ENCODE data around the gene GGPS1.
"Not testable (repeated sequence)": the region's sequence is repeated elsewhere in the genome, so short reads cannot be mapped to it uniquely, and the experiment has no call there.

GGPS1 gene

DNA sequence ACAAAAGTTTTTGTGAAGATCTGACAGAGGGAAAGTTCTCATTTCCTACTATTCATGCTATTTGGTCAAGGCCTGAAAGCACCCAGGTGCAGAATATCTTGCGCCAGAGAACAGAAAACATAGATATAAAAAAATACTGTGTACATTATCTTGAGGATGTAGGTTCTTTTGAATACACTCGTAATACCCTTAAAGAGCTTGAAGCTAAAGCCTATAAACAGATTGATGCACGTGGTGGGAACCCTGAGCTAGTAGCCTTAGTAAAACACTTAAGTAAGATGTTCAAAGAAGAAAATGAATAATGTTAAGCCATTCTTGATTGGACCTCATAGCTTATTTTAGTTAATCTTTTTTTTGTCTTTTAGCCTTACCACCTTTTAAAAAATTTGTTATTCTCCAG is 14.1 kb downstream of the GGPS1 start:
- DNase-seq = no peak

DNA sequence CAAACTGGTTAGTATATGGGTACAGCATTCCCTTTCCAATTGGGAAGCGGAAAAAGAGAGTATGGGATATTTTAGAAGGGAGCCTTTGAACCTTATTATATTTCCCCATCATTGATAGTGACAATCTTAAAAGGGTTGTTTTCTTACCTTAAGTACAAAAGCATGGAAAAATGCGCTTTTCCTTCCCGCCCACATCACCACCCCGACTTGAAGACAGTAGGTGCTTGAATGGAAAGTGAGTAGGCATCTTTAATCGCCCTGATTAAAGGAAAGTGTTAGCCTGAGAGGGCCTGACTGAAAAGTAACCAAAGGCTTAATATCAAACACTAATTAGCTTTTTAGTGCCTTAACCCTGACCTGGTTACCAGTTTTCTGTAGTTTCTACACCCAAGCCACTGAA is 15.4 kb downstream of the GGPS1 start:
- DNase-seq = no peak

DNA sequence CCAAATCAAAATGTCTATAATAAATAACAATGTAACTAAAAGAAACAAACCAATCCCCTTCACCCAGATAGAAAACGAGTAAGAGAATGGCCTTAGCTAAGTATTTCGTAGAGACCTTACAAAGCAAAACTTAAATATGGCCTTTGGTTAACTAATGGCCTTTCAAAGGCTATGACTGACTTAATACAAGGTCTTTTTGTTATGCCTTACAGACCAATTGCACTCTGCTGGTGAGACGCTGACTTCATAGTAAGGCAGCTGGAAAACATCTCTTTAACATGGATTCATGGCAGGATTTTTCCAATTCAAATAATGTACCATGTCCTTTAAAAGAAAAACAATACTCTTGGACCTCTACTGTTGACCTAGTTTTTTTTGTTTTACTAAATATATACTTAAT is 23.1 kb downstream of the GGPS1 start:
- no peak for DNase-seq

DNA sequence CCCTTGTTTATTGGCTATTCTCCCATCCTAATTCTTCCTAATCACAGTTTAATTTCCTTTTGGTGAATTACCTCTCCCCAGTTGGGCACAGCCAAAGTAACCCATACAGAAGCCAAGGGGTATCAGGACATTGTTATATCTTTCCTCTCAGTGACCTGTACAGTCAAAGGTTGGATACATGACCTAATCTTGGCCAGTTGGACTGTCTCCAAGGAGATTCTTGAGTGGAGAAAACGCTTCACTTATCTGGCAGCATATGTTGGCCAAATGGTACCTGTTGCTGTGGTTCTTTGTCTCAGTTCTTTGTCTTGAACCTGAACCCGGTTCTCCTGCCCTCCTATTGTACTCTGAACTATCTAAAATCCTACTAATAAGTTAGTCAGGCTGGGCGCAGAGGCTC is 23.5 kb downstream of the GGPS1 start:
- no peak for DNase-seq

DNA sequence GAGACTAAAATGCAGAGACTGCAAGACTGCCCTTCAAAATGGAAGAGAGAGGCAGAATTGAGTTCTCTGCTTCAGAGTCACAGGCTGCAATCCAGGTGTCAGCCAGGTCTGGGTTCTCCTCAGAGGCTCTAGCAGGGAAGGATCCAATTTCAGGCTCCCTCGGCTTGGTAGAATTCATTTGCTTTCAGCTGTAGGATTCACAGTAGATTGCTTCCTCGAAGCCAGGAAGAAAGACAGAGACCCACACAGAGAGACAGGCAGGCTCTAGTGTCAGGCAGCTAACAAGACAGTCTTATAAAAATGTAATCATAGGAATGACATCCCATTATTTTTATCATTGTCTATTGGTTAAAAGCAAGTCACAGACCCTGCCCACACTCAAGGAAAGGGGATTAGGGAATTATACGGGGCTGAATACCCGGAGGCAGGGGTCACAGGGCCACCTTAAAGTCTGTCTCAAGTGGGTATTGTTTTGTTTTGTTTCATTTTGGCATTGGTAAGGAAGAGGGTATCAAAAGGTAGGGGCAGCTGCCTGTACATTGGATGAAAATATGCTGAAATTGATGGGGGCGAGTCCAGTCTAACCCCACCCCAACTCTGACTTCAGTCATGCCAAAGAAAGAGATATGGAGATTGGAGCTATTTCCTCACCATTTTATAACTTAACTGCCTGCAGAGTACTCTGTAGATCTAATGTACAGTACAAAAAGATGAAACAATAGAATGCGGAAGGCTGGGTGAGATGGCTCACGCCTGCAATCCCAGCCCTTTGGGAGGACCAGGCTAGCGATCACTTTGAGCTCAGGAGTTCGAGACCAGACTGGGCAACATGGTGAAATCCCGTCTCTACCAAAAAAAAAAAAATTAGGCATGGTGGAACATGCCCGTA is 29.4 kb downstream of the GGPS1 start:
- DNase-seq = no peak

DNA sequence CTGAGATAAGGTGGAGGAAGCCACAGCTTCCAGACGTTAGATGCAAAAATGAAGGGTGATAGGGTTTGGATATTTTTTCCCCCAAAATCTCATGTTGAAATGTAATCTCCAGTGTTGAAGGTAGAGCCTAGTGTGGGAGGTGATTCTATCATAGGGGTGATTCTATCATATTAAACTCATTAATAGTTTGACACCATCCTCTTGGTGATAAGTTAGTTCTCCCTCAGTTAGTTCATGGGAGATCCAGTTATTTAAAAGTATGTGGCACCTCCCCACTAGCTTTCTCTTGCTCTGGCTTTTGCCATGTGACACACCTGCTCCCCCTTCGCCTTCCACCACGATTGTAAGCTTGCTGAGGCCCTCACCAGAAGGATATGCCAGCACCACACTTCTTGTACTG is 30.5 kb downstream of the GGPS1 start:
- no peak for DNase-seq

DNA sequence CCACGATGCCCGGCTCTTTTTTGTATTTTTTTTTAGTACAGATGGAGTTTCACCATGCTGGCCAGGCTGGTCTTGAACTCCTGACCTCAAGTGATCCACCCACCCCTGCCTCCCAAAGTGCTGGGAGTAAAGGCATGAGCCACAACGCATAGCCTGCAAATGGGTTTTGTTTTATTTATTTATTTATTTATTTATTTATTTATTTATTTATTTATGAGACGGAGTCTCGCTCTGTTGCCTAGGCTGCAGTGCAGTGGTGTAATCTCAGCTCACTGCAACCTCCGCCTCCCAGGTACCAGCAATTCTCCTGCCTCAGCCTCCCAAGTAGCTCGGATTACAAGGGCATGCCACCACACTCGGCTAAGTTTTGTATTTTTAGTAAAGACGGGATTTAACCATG is 35.8 kb downstream of the GGPS1 start:
- not testable (repeated sequence) for DNase-seq

DNA sequence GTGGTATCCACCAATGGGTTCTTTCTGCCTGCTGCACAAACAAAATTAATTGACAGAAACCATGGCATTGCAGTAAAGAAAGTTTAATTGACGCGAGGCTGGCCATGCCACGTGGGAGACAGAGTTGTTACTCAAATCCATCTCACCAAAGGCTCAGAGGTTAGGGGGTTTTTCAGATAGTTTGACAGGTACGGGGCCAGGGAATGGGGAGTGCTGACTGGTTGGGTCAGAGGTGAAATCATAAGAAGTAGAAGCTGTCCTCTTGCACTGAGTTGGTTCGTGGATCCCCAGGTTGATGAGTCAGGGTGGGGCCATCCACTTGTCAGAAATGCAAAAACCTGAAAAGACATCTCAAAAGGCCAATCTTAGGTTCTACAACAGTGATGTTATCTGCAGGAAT is 37.9 kb downstream of the GGPS1 start:
- no peak for DNase-seq

DNA sequence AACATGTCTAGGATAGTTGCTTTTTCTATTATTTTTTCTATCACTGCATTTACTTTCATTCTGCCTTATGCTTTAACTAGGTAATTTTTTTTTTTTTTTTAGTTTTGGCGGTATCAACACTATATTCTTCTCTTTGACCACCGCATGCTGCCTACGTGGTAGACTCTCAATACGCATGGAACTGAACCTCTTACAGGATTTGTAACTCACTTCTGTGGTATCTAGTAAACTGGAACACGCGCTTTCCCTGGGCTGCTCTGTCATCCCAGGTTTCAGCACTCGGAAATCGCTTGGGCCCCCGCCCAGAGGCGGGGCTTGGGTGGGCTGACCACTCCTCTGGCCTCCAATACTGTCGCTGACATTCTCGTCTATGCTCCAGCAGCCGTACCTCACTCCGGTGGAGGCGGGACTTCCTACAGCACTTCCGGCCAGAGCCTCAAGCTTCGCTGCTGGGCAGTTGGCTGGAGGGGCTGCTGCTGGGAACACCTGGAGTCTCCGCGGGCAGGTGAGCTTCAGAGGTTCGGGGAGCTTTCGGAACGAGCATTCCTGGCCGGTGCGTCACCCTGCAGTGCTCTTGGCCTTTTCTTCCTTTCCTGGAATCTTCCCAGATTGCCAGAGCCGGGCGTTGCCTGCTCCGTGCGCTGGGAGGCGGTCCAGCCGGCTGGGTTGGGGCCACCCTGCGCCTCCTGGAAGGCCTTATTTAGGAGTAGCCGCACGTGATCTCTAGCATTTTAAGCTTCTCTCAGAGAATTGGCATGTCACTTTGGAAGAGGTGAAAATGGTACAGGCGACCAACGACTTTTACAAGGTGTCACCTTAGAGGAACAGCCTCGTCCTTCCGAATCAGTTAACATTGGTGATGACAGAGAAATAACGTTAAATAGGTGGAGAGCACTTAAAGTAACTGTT is 38.9 kb downstream of the GGPS1 start, which contains the start of gene TBCE:
Gene TBCE, plus strand, starts transcription at position 428 of the 909 bp plus-strand sequence. CDS start 12,623 bp downstream, outside the sequence.
- peak; percentile 86 for DNase-seq

DNA sequence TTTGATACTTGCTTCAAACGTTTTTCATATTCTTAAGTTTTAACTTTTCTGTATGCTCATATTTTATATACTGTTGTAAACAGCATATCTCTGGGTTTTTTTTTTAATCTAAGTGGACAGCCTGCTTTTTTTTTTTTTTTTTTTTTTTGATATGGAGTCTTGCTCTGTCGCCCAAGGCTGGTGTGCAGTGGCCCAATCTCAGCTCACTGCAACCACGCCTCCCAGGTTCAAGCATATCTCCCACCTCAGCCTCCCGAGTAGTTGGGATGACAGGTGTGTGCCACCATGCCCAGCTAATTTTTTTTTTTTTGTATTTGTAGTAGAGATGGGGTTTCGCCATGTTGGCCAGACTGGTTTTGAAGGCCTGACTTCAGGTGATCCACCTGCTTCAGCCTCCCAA is 40.1 kb downstream of the GGPS1 start:
- no peak for DNase-seq

DNA sequence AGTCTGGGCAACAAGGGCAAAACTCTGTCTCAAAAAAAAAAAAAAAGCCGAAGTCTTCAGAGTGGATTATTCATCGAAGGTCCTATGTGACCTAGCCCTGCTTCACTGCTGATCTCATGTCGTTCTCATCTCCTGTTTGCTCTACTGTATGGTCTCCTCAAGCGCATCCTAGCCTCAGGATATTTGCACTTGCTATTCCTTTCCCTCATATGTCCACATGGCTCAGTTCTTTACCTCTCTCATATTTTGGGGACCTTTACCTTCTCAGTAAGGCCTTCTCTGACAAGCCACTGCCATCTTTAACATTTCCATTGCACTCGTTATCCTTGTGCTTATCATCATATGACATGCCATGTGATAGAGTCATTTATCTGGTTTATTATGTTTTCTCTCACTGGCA is 41.4 kb downstream of the GGPS1 start:
- DNase-seq = no peak

DNA sequence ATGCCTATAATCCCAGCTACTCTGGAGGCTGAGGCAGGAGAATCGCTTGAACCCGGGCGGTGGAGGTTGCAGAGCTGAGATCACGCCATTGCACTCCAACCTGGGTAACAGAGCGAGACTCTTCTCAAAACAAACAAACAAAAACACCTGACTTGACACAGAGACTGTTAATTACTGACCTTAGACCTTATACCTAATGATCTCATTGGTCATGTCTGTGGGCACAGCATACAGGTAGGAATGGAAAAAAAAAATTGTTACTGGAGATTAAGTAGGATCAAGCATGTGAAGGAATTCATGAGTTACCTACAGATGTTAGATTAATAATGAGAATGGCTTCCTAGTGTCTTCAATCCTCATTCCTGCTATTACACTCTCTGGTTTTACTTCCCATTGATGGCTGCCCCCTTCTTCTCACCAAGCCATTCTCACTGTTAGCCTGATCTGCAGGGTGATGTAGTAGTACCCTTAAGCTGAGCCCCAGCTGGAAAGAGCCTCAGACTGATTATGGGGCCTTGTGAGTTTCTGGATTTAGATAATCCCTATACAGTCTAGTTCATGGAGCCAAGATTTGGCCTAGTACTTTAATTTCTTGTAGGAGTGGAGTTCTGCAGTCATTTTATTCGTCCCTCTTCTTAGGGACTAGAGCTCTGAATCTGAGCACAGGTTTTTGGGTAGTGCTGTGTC is 47.7 kb downstream of the GGPS1 start:
- DNase-seq = no peak

DNA sequence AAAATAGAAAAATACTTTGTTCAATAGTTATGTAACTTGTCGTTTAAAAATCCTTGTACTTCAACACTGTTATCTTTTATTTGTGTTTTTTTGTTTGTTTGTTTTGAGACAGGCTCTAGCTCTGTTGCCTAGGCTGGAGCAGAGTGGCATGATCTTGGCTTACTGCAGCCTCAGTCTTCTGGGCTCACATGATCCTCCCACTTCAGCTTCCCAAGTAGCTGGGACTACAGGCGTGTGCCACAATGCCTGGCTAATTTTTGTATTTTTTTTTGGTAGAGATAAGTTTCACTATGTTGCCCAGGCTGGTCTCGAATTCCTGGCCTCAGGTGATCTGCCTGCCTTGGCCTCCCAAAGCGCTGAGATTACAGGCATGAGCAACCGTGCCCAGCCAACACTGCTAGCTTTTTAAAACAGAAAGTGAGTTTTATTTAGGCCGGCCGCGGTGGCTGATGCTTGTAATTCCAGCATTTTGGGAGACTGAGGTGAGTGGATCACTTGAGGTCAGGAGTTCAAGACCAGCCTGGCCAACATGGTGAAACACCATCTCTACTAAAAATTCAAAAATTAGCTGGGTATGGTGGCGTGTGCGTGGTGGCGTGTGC is 49.9 kb downstream of the GGPS1 start:
- DNase-seq = not testable (repeated sequence)

DNA sequence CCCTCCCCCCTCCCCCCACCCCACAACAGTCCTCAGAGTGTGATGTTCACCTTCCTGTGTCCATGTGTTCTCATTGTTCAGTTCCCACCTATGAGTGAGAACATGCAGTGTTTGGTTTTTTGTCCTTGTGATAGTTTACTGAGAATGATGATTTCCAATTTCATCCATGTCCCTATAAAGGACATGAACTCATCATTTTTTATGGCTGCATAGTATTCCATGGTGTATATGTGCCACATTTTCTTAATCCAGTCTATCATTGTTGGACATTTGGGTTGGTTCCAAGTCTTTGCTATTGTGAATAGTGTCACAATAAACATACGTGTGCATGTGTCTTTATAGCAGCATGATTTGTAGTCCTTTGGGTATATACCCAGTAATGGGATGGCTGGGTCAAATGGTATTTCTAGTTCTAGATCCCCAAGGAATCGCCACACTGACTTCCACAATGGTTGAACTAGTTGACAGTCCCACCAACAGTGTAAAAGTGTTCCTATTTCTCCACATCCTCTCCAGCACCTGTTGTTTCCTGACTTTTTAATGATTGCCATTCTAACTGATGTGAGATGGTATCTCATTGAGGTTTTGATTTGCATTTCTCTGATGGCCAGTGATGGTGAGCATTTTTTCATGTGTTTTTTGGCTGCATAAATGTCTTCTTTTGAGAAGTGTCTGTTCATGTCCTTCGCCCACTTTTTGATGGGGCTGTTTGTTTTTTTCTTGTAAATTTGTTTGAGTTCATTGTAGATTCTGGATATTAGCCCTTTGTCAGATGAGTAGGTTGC is 53.8 kb downstream of the GGPS1 start:
- DNase-seq = not testable (repeated sequence)

DNA sequence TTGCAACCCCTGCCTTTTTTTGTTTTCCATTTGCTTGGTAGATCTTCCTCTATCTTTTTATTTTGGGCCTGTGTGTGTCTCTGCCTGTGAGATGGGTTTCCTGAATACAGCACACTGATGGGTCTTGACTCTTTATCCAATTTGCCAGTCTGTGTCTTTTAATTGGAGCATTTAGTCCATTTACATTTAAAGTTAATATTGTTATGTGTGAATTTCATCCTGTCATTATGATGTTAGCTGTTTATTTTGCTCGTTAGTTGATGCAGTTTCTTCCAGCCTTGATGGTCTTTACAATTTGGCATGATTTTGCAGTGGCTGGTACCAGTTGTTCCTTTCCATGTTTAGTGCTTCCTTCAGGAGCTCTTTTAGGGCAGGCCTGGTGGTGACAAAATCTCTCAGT is 57.3 kb downstream of the GGPS1 start:
- not testable (repeated sequence) for DNase-seq

DNA sequence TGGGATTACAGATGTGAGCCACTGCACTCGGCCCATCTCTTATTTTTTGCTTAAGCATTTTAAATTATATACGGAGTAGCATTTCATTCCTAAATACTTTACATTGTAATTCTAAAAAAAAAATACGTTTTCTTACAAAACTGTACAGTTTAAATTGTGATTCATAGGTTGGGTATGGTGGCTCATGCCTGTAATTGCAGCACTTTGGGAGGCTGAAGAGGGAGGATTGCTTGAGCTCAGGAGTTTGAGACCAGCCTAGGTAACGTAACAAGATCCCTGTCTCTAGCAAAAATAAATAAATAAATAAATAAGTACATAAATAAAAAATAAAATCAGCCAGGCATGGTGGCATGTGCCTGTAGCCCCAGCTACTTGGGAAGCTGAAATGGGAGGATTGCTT is 63.5 kb downstream of the GGPS1 start:
- DNase-seq = no peak

All from CD4-positive, alpha-beta T cell treated with Interleukin-15 for 1 hour (primary cell).